Activated naive CD8-positive, alpha-beta T cell treated with anti-CD3 and anti-CD28 coated beads for 36 hours (primary cell): Measurements from ENCODE around the gene CD96. TPM values are rescaled to one million over a fixed set of nuclear protein-coding genes. Genes with fewer than 3 reads are reported as not detected.
"Not testable (repeated sequence)": the region's sequence is repeated elsewhere in the genome, so short reads cannot be mapped to it uniquely, and the experiment has no call there.

ENCODE experiments used
- DNase-seq: peaks from one replicate; pipeline ENCODE4 v3.0.0; 2021
- H3K27ac Mint-ChIP-seq: one replicate; pipeline ENCODE4 v1.8.0; 2022; ENCODE audit warnings: mild to moderate bottlenecking, moderate library complexity, mixed read lengths
- H3K27me3 Mint-ChIP-seq: one replicate; pipeline ENCODE4 v1.8.0; 2022; ENCODE audit warnings: mild to moderate bottlenecking, mixed read lengths
- H3K36me3 Mint-ChIP-seq: one replicate; pipeline ENCODE4 v1.8.0; 2021; ENCODE audit warnings: mild to moderate bottlenecking, mixed read lengths
- H3K4me1 Mint-ChIP-seq: one replicate; pipeline ENCODE4 v1.8.0; 2021; ENCODE audit warnings: mixed read lengths
- H3K4me3 Mint-ChIP-seq: one replicate; pipeline ENCODE4 v1.8.0; 2022; ENCODE audit warnings: mild to moderate bottlenecking, moderate library complexity, mixed read lengths
- H3K9me3 Mint-ChIP-seq: one replicate; pipeline ENCODE4 v1.8.0; 2022; ENCODE audit warnings: mixed read lengths
- total RNA-seq, 2 experiments: library from RNA; stranded (reverse); gene quantifications; one replicate each; pipeline ENCODE4 v1.2.3, GENCODE V29; 2021

CD96 gene
- total RNA-seq, 2 experiments from 2014 or later: 70.3 to 74.8 TPM

DNA sequence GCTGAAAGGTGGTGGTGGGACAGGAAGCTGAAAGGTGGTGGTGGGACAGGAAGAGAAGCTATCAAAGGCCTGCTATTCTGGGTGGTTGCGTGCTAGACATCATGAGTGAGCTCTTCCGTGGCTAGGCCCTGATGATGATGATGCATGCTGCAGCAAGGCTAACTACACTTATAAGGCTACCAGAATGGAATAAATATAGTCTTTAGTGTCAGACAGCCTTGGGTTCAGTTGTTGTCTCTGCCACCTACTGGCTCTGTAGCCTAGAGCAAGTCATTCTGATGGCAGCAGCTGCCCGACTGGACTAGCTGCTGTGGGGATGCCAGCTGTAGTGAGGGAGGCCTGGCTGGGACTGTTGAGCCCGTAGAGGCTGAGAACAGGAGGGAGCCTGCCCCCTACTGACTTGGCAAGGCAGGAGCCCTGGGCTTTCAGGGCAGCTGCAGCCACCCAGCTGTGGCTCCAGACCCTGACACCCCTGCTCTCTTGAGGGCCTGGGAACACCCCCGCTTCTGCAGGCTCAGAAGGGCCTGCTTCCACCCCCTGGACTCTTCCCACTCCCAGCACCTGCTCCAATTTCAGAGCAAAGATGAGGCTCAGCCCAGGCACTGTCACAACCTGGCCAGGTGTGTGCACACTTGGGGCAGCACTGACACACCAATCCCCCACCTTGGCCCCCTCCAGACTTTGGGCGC, 74.6 kb downstream of the CD96 start:
- Mint-ChIP-seq H3K27me3 (no peaks in the 10 kb centered on the region), H3K4me1 (peaks cover 85% of the 10 kb centered on the region), H3K36me3 (peaks cover 63% of the 10 kb centered on the region), H3K27ac (peak overlapping the region; percentile 98), H3K4me3 (peak overlapping the region; percentile 6), H3K9me3 (peaks cover 9% of the 10 kb centered on the region)
- peak; percentile 63 for DNase-seq

DNA sequence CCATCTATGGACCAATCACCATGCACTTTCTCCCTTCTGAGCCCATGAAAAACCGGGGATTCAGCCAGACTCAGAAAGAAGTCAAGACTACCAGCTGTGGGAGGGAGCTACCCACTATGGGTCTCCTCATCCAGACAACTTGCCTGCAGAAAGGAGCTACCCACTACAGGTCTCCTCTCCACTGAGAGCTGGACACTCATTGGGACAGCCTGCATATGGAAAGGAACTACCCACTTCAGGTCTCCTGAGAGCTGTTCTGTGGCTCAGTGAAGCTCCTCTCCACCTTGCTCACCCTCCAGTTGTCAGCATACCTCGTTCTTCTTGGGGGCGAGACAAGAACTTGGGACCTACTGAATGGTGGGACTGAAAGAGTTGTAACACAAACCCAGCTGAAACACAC, 75.4 kb downstream of the CD96 start:
- DNase-seq: no peak
- Mint-ChIP-seq H3K27ac (peak overlapping the region; percentile 98), H3K36me3 (peaks cover 55% of the 10 kb centered on the region), H3K4me3 (no peak overlapping the region), H3K9me3 (peaks cover 9% of the 10 kb centered on the region), H3K27me3 (no peaks in the 10 kb centered on the region), H3K4me1 (peaks cover 82% of the 10 kb centered on the region)

DNA sequence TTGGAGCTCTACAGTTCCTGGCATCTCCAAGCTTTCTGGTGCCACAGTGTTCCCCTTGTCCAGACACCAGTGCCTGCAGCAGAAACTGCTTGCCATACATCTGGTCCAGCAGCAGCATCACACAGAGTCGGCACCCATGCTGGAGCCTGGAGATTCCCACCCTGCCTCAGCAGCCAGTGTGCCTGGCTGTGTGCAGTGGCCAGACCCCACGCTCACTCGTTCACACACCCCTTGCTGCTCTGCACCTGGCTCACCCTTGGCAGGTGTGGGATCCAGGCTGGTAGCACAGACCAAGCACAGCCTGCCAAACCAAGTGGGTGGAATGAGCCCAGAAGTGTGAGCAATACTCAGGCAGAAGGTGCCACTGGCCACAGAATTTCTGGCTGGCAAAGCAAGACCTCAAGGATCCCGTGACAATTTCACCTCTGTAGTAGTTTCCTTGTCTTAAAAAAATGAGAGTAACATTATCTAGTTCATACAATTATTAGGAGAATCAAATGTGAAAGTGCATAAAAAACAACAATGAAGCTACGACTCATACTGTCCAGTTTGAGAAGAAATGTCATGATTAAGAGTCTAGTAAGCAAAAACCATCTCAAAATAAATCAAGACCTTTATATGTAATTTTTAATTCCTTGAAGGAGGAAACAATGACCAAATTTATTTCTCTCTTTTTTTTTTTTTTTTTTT, 76.1 kb downstream of the CD96 start:
- Mint-ChIP-seq H3K27ac (peak overlapping the region; percentile 98), H3K27me3 (no peaks in the 10 kb centered on the region), H3K36me3 (peaks cover 48% of the 10 kb centered on the region), H3K9me3 (peaks cover 9% of the 10 kb centered on the region), H3K4me3 (peak overlapping the region; percentile 18), H3K4me1 (peaks cover 77% of the 10 kb centered on the region)
- DNase-seq: no peak

- Mint-ChIP-seq H3K4me1 (peaks cover 69% of the 10 kb centered on the region), H3K9me3 (peaks cover 9% of the 10 kb centered on the region), H3K36me3 (peaks cover 40% of the 10 kb centered on the region), H3K4me3 (no peak overlapping the region), H3K27ac (peak overlapping the region; percentile 98), H3K27me3 (no peaks in the 10 kb centered on the region)
- no peak for DNase-seq
These were observed 76.9 kb downstream of the CD96 start for GRCh38 chr3:111618945-111619344.

GRCh38 chr3:111619833-111620232, 77.8 kb downstream of the CD96 start:
- Mint-ChIP-seq H3K36me3 (peaks cover 34% of the 10 kb centered on the region), H3K4me1 (peaks cover 65% of the 10 kb centered on the region), H3K9me3 (peaks cover 8% of the 10 kb centered on the region), H3K27ac (no peak overlapping the region), H3K4me3 (no peak overlapping the region), H3K27me3 (no peaks in the 10 kb centered on the region)
- no peak for DNase-seq

DNA sequence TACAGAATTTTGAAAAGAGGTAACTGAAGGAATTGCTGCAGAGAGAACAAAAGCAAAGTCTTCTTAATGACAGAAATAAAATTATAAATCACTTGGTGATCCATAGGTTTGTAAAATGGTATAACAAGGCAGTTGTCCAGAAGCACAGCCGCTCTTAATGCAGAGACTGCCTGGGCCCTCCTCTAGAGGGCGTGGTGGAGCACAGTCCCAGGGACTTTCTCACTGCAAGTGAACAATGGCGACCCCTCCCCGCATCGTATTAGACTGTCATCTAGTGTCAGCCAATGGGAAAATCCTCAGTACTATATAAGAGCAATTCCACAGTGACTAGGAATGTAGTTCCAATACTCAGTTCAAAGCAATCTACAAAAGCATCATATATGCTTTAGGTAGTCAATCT, 79.5 kb downstream of the CD96 start:
- Mint-ChIP-seq H3K27me3 (no peaks in the 10 kb centered on the region), H3K27ac (no peak overlapping the region), H3K4me3 (no peak overlapping the region), H3K4me1 (peaks cover 49% of the 10 kb centered on the region), H3K36me3 (peaks cover 28% of the 10 kb centered on the region), H3K9me3 (peaks cover 2% of the 10 kb centered on the region)
- peak; percentile 41 for DNase-seq

GRCh38 chr3:111627092-111627491, 85.1 kb downstream of the CD96 start:
- H3K36me3 Mint-ChIP-seq: peaks cover 53% of the 10 kb centered on the region
- no peak overlapping the region for H3K4me3 Mint-ChIP-seq
- no peak for DNase-seq
- H3K27me3 Mint-ChIP-seq: no peaks in the 10 kb centered on the region
- peak overlapping the region; percentile 4 for H3K27ac Mint-ChIP-seq
- peaks cover 34% of the 10 kb centered on the region for H3K9me3 Mint-ChIP-seq
- peaks cover 18% of the 10 kb centered on the region for H3K4me1 Mint-ChIP-seq

GRCh38 chr3:111629018-111629417, 87.0 kb downstream of the CD96 start:
- H3K27ac Mint-ChIP-seq: not testable (repeated sequence)
- Mint-ChIP-seq H3K9me3 (peaks cover 34% of the 10 kb centered on the region), H3K36me3 (peaks cover 66% of the 10 kb centered on the region)

DNA sequence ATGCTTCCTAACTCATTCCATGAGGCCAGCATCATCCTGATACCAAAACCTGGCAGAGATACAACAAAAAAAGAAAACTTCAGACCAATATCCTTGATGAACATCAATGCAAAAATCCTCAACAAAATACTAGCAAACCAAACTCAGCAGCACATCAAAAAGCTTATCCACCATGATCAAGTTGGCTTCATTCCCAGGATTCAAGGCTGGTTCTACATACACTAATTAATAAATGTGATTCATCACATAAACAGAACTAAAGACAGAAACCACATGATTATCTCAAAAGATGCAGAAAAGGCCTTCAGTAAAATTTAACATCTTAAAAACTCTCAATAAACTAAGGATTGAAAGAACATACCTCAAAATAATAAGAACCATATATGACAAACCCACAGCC, 88.6 kb downstream of the CD96 start:
- not testable (repeated sequence) for H3K27ac Mint-ChIP-seq, H3K4me3 Mint-ChIP-seq, H3K4me1 Mint-ChIP-seq, DNase-seq, H3K27me3 Mint-ChIP-seq
- H3K9me3 Mint-ChIP-seq: peaks cover 34% of the 10 kb centered on the region
- peaks cover 66% of the 10 kb centered on the region for H3K36me3 Mint-ChIP-seq

More at GRCh38 chr3:111629018-111629417, 87.0 kb downstream of the CD96 start:
- DNase-seq, H3K4me3 Mint-ChIP-seq, H3K27me3 Mint-ChIP-seq: not testable (repeated sequence)
- peaks cover 15% of the 10 kb centered on the region for H3K4me1 Mint-ChIP-seq

DNA sequence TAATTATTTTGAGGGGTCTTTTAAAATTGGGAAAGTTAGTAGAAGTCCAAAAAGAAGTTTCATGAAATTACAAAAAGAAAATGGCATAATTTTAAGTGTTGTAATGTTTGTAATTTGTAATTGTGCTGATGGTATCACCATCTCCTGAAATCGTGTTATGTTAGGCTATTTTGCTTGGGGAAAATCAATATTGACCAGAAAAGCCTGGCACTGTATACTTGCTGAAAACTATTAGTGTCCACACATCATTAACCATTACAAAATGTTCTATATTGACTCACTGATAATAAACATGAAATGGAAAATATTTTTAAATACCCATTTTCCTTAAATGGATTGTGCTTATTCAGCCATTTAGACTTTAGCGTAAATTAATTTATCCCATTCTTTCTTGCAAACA, 93.4 kb downstream of the CD96 start:
- Mint-ChIP-seq H3K27me3 (no peaks in the 10 kb centered on the region), H3K9me3 (peaks cover 17% of the 10 kb centered on the region), H3K4me3 (no peak overlapping the region), H3K4me1 (peaks cover 5% of the 10 kb centered on the region), H3K36me3 (peaks cover 68% of the 10 kb centered on the region), H3K27ac (no peak overlapping the region)
- DNase-seq: no peak

DNA sequence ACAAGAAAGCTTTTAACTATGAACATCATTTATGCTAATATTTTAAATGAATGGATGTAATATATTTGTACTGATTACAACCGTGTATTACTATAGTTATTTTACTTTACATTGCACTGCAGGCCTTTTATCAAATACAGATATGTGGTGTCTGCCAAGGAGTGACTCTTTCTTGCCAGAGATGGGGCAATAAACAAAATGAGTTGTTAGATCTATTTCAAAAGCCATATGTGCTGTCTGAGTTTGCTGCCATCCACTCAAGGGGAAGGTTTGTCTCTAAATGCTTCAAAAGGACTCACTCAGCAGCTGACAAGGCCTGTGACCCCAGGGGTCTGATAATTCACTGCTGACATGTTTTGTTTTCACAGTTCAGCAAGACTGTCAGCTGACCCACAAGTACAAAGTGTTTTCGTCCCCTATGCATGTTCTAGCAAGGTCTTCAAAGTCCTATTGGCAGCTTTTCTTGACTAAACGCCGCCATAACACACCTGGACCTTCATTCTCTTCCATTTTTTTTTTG, 94.4 kb downstream of the CD96 start:
- DNase-seq: no peak
- Mint-ChIP-seq H3K27ac (no peak overlapping the region), H3K4me3 (no peak overlapping the region), H3K4me1 (peaks cover 1% of the 10 kb centered on the region), H3K27me3 (no peaks in the 10 kb centered on the region), H3K36me3 (peaks cover 75% of the 10 kb centered on the region), H3K9me3 (peaks cover 15% of the 10 kb centered on the region)

GRCh38 chr3:111639316-111639715, 97.3 kb downstream of the CD96 start:
- Mint-ChIP-seq H3K9me3 (peaks cover 33% of the 10 kb centered on the region), H3K27ac (no peak overlapping the region), H3K27me3 (no peaks in the 10 kb centered on the region), H3K36me3 (peaks cover 77% of the 10 kb centered on the region), H3K4me3 (no peak overlapping the region), H3K4me1 (peaks cover 1% of the 10 kb centered on the region)
- DNase-seq: no peak

- Mint-ChIP-seq H3K4me3 (no peak overlapping the region), H3K9me3 (peaks cover 3% of the 10 kb centered on the region), H3K27me3 (no peaks in the 10 kb centered on the region), H3K4me1 (peaks cover 5% of the 10 kb centered on the region), H3K27ac (no peak overlapping the region), H3K36me3 (peaks cover 52% of the 10 kb centered on the region)
- DNase-seq: no peak
These were observed 107.1 kb downstream of the CD96 start for GRCh38 chr3:111648991-111649579.

DNA sequence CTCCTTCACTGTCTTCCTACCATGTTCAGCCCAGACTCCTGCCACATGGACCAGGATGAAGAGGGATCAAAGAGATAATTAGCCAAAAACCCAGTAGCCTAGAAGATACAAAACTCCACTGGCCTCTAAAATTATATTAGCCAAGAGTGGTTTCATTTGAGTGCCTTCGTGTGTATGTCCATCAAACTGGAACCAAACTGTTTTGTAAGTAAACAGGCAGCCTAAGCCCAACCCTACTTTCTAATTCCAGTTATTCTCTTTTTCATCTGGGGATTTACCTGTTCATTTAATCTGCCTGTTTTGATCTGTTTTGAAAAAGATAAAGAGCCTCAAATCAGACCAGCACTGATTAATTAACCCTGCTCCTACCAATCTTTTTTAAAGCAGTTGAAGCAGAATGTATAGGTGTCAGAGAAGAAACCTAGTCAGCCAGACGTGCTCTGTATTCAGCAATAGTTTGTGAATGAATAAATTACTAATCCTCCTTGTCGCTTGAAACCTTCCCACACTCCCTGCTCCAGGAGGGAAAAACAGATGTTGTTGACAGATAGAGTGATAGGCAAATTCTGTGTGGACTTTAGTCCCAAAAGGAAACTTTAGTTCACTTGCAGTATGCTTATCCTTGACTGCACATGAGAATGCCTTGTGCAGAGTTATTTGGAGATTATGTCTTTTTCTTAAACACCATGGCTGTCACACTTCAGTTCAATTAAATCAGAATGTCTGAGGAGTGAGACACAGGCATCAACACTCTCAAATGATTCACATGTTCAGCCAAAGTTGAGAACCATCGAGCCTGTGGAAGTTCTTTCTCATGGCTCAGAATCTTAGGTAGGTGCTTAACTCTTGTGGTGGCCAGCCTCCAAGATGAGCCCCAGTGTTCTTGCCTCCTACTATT, 108.6 kb downstream of the CD96 start:
- Mint-ChIP-seq H3K27me3 (no peaks in the 10 kb centered on the region), H3K36me3 (peaks cover 57% of the 10 kb centered on the region), H3K4me3 (no peak overlapping the region), H3K9me3 (no peaks in the 10 kb centered on the region), H3K27ac (no peak overlapping the region), H3K4me1 (peaks cover 7% of the 10 kb centered on the region)
- DNase-seq: no peak
